ENCODE measurements around the gene MTG1.
"Not testable (repeated sequence)": the region's sequence is repeated elsewhere in the genome, so short reads cannot be mapped to it uniquely, and the experiment has no call there.

Gene MTG1

GRCh38 chr10:133383551-133383950 lies 10.4 kb upstream of the MTG1 start:
- H3K27me3 ChIP-seq (ENCODE audit: insufficient read depth, low read length, poor library complexity, severe bottlenecking), result no peaks in the 10 kb centered on the region
- no peaks in the 10 kb centered on the region for H3K79me2 ChIP-seq (ENCODE audit: insufficient read depth, low read length)
- TF ChIP-seq EZH2phosphoT487 (IDR thresholded peaks at IDR 0.05; ENCODE audit: borderline replicate concordance) (no peak), CTCF (conservative IDR thresholded peaks at IDR 0.05; ENCODE audit: low read length) (no peak)
- H3K4me1 ChIP-seq (ENCODE audit: insufficient read depth, low read length, poor library complexity, severe bottlenecking), result peaks cover 10% of the 10 kb centered on the region
- no peak overlapping the region for H3K9ac ChIP-seq (ENCODE audit: low read depth, low read length, poor library complexity, severe bottlenecking)
- H3K4me3 ChIP-seq (ENCODE audit: low read length, poor library complexity, severe bottlenecking), result no peak overlapping the region
- no peak overlapping the region for H3K4me2 ChIP-seq (ENCODE audit: low read depth, low read length, poor library complexity, severe bottlenecking)
- H3K9me2 ChIP-seq (replicated peaks; ENCODE audit: low read depth, low read length), result no peaks in the 10 kb centered on the region
- H3K36me3 ChIP-seq (ENCODE audit: insufficient read depth, low read length), result no peaks in the 10 kb centered on the region
- H2AFZ ChIP-seq (ENCODE audit: low read length), result no peak overlapping the region
- H3F3A ChIP-seq (ENCODE audit: low read depth), result no peaks in the 10 kb centered on the region
- H3K9me3 ChIP-seq (ENCODE audit: insufficient read depth, low read depth, low read length), result no peaks in the 10 kb centered on the region
- H4K20me1 ChIP-seq (ENCODE audit: insufficient read depth, low read length, poor library complexity, severe bottlenecking), result no peaks in the 10 kb centered on the region

DNA sequence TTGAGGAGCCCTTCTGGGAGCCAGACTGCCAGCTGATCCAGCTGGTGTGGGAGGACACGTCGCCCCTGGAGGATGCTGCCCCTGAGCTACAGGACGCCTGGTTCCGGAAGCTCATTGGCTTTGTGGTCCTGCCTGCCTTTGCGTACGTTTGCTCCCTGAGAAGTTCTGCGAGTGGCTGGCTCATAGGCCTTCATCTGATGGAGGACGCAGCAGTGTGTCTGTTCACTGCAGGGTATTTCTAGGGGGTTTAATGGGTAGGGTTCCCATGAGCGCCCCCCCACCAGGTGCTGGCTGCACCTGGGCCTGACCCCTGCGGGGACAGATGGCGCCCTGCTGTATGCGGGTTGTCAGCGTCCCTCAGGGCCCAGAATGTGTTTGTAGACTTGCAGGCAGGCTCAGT lies 9.9 kb upstream of the MTG1 start:
- Histone ChIP-seq H3K9me3 (ENCODE audit: insufficient read depth, low read depth, low read length) (no peaks in the 10 kb centered on the region), H3K4me3 (ENCODE audit: low read length, poor library complexity, severe bottlenecking) (no peak overlapping the region), H4K20me1 (ENCODE audit: insufficient read depth, low read length, poor library complexity, severe bottlenecking) (no peaks in the 10 kb centered on the region), H3K9ac (ENCODE audit: low read depth, low read length, poor library complexity, severe bottlenecking) (no peak overlapping the region), H3K79me2 (ENCODE audit: insufficient read depth, low read length) (no peaks in the 10 kb centered on the region), H3K4me1 (ENCODE audit: insufficient read depth, low read length, poor library complexity, severe bottlenecking) (peaks cover 13% of the 10 kb centered on the region), H3K9me2 (replicated peaks; ENCODE audit: low read depth, low read length) (no peaks in the 10 kb centered on the region), H3K4me2 (ENCODE audit: low read depth, low read length, poor library complexity, severe bottlenecking) (no peak overlapping the region), H3K27me3 (ENCODE audit: insufficient read depth, low read length, poor library complexity, severe bottlenecking) (no peaks in the 10 kb centered on the region), H2AFZ (ENCODE audit: low read length) (no peak overlapping the region), H3K36me3 (ENCODE audit: insufficient read depth, low read length) (no peaks in the 10 kb centered on the region), H3F3A (ENCODE audit: low read depth) (no peaks in the 10 kb centered on the region; the same call in 1 of the 2 replicates)
- TF ChIP-seq CTCF (conservative IDR thresholded peaks at IDR 0.05; ENCODE audit: low read length) (no peak), EZH2phosphoT487 (IDR thresholded peaks at IDR 0.05; ENCODE audit: borderline replicate concordance) (no peak)

GRCh38 chr10:133385214-133385613 lies 8.7 kb upstream of the MTG1 start:
- Histone ChIP-seq H3K9me3 (ENCODE audit: insufficient read depth, low read depth, low read length) (no peaks in the 10 kb centered on the region), H3K9me2 (replicated peaks; ENCODE audit: low read depth, low read length) (no peaks in the 10 kb centered on the region), H3K4me1 (ENCODE audit: insufficient read depth, low read length, poor library complexity, severe bottlenecking) (peaks cover 22% of the 10 kb centered on the region), H3K4me2 (ENCODE audit: low read depth, low read length, poor library complexity, severe bottlenecking) (no peak overlapping the region), H3K4me3 (ENCODE audit: low read length, poor library complexity, severe bottlenecking) (no peak overlapping the region), H2AFZ (ENCODE audit: low read length) (no peak overlapping the region), H3K9ac (ENCODE audit: low read depth, low read length, poor library complexity, severe bottlenecking) (no peak overlapping the region), H3K27me3 (ENCODE audit: insufficient read depth, low read length, poor library complexity, severe bottlenecking) (no peaks in the 10 kb centered on the region), H4K20me1 (ENCODE audit: insufficient read depth, low read length, poor library complexity, severe bottlenecking) (no peaks in the 10 kb centered on the region), H3F3A (ENCODE audit: low read depth) (peaks cover 6% of the 10 kb centered on the region; the same call in 1 of the 2 replicates), H3K79me2 (ENCODE audit: insufficient read depth, low read length) (no peaks in the 10 kb centered on the region), H3K36me3 (ENCODE audit: insufficient read depth, low read length) (no peaks in the 10 kb centered on the region)
- TF ChIP-seq CTCF (conservative IDR thresholded peaks at IDR 0.05; ENCODE audit: low read length) (no peak), EZH2phosphoT487 (IDR thresholded peaks at IDR 0.05; ENCODE audit: borderline replicate concordance) (no peak)

DNA sequence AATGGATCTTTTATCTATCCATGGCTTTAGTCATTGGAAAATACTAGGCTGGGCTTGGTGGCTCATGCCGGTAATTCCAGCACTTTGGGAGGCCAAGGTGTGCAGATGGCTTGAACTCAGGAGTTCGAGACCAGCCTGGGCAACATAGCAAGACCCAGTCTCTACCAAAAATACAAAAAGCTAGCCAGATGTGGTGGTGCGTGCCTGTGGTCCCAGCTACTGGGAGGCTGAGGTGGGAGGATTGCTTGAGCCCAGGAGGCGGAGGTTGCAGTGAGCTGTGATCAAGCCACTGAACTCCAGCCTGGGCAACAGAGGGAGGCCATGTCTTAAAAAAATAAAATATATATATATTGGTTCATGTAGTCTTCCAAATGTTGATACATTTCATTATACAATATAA lies 7.0 kb upstream of the MTG1 start:
- not testable (repeated sequence) for H3K4me2 ChIP-seq (ENCODE audit: low read depth, low read length, poor library complexity, severe bottlenecking); H3K9me2 ChIP-seq (replicated peaks; ENCODE audit: low read depth, low read length); H3K9ac ChIP-seq (ENCODE audit: low read depth, low read length, poor library complexity, severe bottlenecking); H3K36me3 ChIP-seq (ENCODE audit: insufficient read depth, low read length); H2AFZ ChIP-seq (ENCODE audit: low read length); H3K79me2 ChIP-seq (ENCODE audit: insufficient read depth, low read length); H3K27me3 ChIP-seq (ENCODE audit: insufficient read depth, low read length, poor library complexity, severe bottlenecking); H3K4me3 ChIP-seq (ENCODE audit: low read length, poor library complexity, severe bottlenecking); H3K9me3 ChIP-seq (ENCODE audit: insufficient read depth, low read depth, low read length); H4K20me1 ChIP-seq (ENCODE audit: insufficient read depth, low read length, poor library complexity, severe bottlenecking)
- Histone ChIP-seq H3K4me1 (ENCODE audit: insufficient read depth, low read length, poor library complexity, severe bottlenecking) (peaks cover 38% of the 10 kb centered on the region), H3F3A (ENCODE audit: low read depth) (peaks cover 10% of the 10 kb centered on the region; the same call in 1 of the 2 replicates)

Data from Loucy (cell line).